ENCODE data around the gene SSH2. TPM values are rescaled to one million over a fixed set of nuclear protein-coding genes. Genes with fewer than 3 reads are reported as not detected.

SSH2 gene
- polyA plus RNA-seq, 1 donor from 2014 or later, result 16.6 TPM

GRCh38 chr17:29588562-29589411 is 341.2 kb downstream of the SSH2 start:
- no peaks in the 10 kb centered on the region for H3K36me3 ChIP-seq (ENCODE audit: insufficient read depth, low read length)
- peak overlapping the region; percentile 85 for H3K9ac ChIP-seq (ENCODE audit: low read length)
- no peaks in the 10 kb centered on the region for H3K27me3 ChIP-seq (ENCODE audit: insufficient read depth, low read depth, low read length)
- peaks cover 15% of the 10 kb centered on the region for H4K20me1 ChIP-seq (ENCODE audit: insufficient read depth)
- no peak overlapping the region for H2AFZ ChIP-seq (ENCODE audit: low read depth, low read length)
- TF ChIP-seq EP300 (conservative IDR thresholded peaks at IDR 0.05; ENCODE audit: poor library complexity, severe bottlenecking) (no peak), TAF1 (IDR thresholded peaks at IDR 0.05; ENCODE audit: low read depth) (no peak), REST (IDR thresholded peaks at IDR 0.05; ENCODE audit: borderline replicate concordance) (no peak), SMC3 (conservative IDR thresholded peaks at IDR 0.05; ENCODE audit: poor library complexity) (peak; percentile 11), POLR2AphosphoS5 (IDR thresholded peaks at IDR 0.05) (no peak), MXI1 (conservative IDR thresholded peaks at IDR 0.05; ENCODE audit: poor library complexity, severe bottlenecking) (peak; percentile 37), RAD21 (conservative IDR thresholded peaks at IDR 0.05) (no peak), EZH2 (IDR thresholded peaks at IDR 0.05; ENCODE audit: borderline replicate concordance, insufficient read depth, low read length, poor library complexity, severe bottlenecking) (no peak), CTCF (IDR thresholded peaks at IDR 0.05; ENCODE audit: poor library complexity, severe bottlenecking) (no peak)
- H3K4me2 ChIP-seq (ENCODE audit: low read length), result peak overlapping the region; percentile 58
- H3F3A ChIP-seq (ENCODE audit: insufficient read depth, low read length, poor library complexity, severe bottlenecking), result peaks cover 2% of the 10 kb centered on the region
- no peaks in the 10 kb centered on the region for H3K9me3 ChIP-seq (ENCODE audit: low read length)
- H3K27ac ChIP-seq (ENCODE audit: low read length), result peak overlapping the region; percentile 53
- peak overlapping the region; percentile 97 for H3K4me3 ChIP-seq (ENCODE audit: low read length)
- H3K9me2 ChIP-seq (ENCODE audit: insufficient read depth, low read length), result no peaks in the 10 kb centered on the region
- peaks cover 34% of the 10 kb centered on the region for H3K79me2 ChIP-seq (replicated peaks; ENCODE audit: insufficient read depth, low read length)

- peaks cover 31% of the 10 kb centered on the region for H3K79me2 ChIP-seq (replicated peaks; ENCODE audit: insufficient read depth, low read length)
- H3K4me2 ChIP-seq (ENCODE audit: low read length), result peak overlapping the region; percentile 58
- no peaks in the 10 kb centered on the region for H3K27me3 ChIP-seq (ENCODE audit: insufficient read depth, low read depth, low read length)
- peak overlapping the region; percentile 97 for H3K4me3 ChIP-seq (ENCODE audit: low read length)
- H3K36me3 ChIP-seq (ENCODE audit: insufficient read depth, low read length), result no peaks in the 10 kb centered on the region
- H4K20me1 ChIP-seq (ENCODE audit: insufficient read depth), result peaks cover 15% of the 10 kb centered on the region
- H2AFZ ChIP-seq (ENCODE audit: low read depth, low read length), result no peak overlapping the region
- peaks cover 2% of the 10 kb centered on the region for H3F3A ChIP-seq (ENCODE audit: insufficient read depth, low read length, poor library complexity, severe bottlenecking)
- peak overlapping the region; percentile 85 for H3K9ac ChIP-seq (ENCODE audit: low read length)
- H3K9me3 ChIP-seq (ENCODE audit: low read length), result no peaks in the 10 kb centered on the region
- H3K9me2 ChIP-seq (ENCODE audit: insufficient read depth, low read length), result no peaks in the 10 kb centered on the region
- TF ChIP-seq RAD21 (conservative IDR thresholded peaks at IDR 0.05), result no peak
- no peak for TF ChIP-seq MXI1 (conservative IDR thresholded peaks at IDR 0.05; ENCODE audit: poor library complexity, severe bottlenecking)
- TF ChIP-seq EZH2 (IDR thresholded peaks at IDR 0.05; ENCODE audit: borderline replicate concordance, insufficient read depth, low read length, poor library complexity, severe bottlenecking), result no peak
- TF ChIP-seq TAF1 (IDR thresholded peaks at IDR 0.05; ENCODE audit: low read depth), result no peak
- no peak for TF ChIP-seq EP300 (conservative IDR thresholded peaks at IDR 0.05; ENCODE audit: poor library complexity, severe bottlenecking)
- no peak for TF ChIP-seq POLR2AphosphoS5 (IDR thresholded peaks at IDR 0.05)
- TF ChIP-seq REST (IDR thresholded peaks at IDR 0.05; ENCODE audit: borderline replicate concordance), result no peak
- no peak for TF ChIP-seq CTCF (IDR thresholded peaks at IDR 0.05; ENCODE audit: poor library complexity, severe bottlenecking)
- TF ChIP-seq SMC3 (conservative IDR thresholded peaks at IDR 0.05; ENCODE audit: poor library complexity), result no peak
- peak overlapping the region; percentile 53 for H3K27ac ChIP-seq (ENCODE audit: low read length)
Measured at GRCh38 chr17:29588017-29588561, 341.9 kb downstream of the SSH2 start.

Data from neural cell (in vitro differentiated cells).